Stimulated activated CD4-positive, alpha-beta T cell treated with anti-CD3 and anti-CD28 coated beads, Interleukin-2, amount 100 ng/mL, for 48 hours (primary cell): ENCODE measurements around the gene ASXL1.
A peak's percentile ranks its signal among the peaks of the same experiment; 100 is the strongest.
"Not testable (repeated sequence)": the region's sequence is repeated elsewhere in the genome, so short reads cannot be mapped to it uniquely, and the experiment has no call there.

ENCODE experiments used
- DNase-seq, 2 donors: peaks; one replicate each; pipeline ENCODE4 v3.0.0-alpha.2; 2020

The ASXL1 gene

DNA sequence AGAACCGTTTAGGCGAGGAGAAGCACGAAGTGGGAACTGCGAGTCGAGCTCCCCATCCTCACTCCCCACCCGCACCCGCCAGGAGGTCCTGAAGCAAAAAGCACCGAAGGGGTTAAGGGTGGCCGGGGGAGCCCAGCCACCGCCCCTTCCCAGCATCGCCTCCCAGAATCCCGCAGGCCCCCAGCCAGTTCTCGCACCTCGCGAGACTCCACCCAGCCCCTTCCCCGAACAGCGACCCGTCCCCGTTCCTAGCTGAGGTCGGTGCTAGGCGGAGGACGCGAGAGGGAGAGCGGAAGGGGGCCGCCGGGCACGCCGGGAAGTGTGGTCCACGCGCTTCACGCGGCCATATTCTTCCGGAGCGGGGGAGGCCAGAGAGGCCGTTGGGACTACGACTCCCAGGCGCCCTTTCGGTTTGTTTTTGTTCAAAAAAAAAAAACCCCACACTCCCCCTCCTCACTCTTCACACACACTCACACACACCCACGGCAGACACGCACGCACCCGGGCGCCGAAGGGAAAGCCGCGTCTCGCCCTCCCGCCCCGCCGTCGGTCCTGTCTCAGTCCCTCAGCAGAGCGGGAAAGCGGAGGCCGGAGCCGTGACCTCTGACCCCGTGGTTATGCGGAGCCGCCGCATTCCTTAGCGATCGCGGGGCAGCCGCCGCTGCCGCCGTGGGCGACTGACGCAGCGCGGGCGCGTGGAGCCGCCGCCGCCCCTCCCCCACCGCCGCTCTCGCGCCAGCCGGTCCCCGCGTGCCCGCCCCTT is at the start of gene ASXL1:
Gene ASXL1 (plus strand): TSS at position 463 of the 763 bp plus-strand sequence. CDS start 445 bp downstream, outside the sequence.
- DNase-seq, result peak; percentile 90 to 92

GRCh38 chr20:32312718-32313424 is 45.3 kb upstream of the ASXL1 start:
- DNase-seq, result no peak

- DNase-seq, result no peak
Observed at GRCh38 chr20:32314768-32315167, 43.4 kb upstream of the ASXL1 start.

DNA sequence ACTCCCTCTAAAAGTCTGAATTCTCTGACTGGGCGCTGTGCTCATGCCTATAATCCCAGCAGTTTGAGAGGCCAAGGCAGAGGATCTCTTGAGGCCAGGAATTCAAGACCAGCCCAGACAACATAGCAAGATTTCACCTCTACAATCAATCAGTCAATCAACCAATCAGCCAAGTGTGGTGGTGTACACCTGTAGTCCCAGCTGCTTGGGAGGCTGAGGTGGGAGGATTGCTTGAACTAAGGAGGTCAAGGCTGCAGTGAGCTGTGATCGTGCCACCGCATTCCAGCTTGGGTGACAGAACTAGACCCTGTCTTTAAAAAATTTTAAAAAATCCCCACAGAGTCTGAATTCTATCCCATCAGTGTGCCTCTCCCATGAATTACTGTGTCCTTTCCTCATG is 42.7 kb upstream of the ASXL1 start:
- no peak for DNase-seq

DNA sequence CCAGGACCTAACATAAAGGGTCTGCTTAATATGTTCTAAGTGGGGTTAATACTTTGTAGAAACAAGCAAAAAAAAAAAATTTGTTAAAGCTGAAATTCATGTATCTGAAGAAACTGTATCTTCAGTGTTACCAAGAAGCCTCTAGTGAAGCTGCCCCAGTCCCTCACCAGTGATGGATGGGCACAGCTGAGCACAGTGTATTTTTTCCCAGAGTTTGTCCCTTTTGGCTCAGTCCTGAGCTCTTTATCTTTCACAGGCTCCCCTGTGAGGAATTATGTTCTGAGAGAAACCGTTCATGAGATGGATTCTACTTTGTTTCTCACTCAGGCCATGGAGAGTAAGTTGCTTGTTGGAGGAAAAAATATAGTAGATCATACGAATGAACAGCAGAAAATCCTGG is 42.2 kb upstream of the ASXL1 start:
- no peak for DNase-seq

- DNase-seq, result no peak
Observed at GRCh38 chr20:32316667-32317066, 41.5 kb upstream of the ASXL1 start.

GRCh38 chr20:32319100-32319499 is 39.0 kb upstream of the ASXL1 start:
- no peak for DNase-seq

DNA sequence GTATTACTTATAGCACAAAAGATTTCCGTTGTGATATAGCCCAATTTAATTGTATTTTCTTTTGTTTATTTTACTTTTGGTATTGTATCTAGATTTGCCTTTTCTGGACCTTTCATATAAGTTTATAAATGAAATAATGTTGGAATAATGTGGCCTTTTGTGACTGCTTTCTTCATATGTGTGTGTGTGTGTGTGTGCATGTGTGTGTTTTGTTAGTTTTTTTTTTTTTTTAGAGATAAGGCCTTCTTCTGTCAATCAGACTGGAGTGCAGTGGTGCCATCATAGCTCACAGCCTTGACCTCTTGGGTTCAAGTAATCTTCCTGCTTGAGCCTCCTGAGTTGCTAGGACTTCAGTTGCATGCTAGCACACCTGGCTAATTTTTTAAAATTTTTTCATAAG is 37.8 kb upstream of the ASXL1 start:
- no peak for DNase-seq

GRCh38 chr20:32321390-32321789 is 36.7 kb upstream of the ASXL1 start:
- no peak for DNase-seq

DNA sequence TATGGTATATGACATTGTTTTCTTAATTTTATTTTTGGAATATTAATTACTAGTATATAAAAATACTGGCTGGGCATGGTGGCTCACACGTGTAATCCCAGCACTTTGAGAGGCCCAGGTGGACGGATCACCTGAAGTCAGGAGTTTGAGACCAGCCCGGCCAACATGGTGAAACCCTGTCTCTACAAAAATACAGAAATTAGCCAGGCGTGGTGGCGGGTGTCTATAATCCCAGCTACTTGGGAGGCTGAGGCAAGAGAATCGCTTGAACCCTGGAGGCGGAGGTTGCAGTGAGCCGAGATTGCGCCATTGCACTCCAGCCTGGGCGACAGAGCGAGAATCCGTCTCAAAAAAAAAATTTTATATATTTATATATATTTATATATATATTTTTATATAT is 35.9 kb upstream of the ASXL1 start:
- not testable (repeated sequence) for DNase-seq

GRCh38 chr20:32323761-32324160 is 34.4 kb upstream of the ASXL1 start:
- not testable (repeated sequence) for DNase-seq

DNA sequence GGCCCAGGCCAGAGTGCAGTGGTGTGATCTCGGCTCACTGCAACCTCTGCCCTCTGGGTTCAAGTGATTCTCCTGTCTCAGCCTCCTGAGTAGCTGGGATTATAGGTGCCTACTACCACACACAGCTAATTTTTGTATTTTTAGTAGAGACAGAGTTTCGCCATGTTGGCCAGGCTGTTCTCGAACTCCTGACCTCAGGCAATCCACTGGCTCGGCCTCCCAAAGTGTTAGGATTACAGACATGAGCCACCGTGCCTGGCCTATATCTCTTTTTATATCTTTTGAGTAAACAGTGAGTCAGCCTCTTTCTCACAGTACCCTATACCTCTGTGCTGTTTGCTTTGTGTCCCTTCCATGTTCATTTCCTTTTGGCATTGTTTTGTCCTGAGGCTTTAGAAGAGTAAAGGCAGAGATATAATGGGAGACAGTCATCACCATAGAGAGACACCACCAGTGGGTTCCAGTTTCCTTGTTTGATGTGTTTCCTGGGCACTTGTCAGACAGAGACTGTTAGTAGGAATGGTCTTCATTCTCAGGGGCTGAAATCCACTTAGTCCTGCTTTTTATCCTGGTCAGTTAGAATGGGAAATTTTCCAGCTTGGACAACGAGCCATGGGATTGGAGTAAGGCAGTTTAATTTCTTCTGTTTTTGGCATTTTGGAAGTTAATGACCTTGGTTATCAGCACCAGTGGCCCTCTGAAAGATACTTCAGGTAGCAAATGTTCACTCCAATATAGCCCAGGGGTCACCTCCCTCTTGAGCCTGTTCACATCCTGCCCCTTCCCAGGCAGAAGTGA is 32.2 kb upstream of the ASXL1 start:
- no peak for DNase-seq

DNA sequence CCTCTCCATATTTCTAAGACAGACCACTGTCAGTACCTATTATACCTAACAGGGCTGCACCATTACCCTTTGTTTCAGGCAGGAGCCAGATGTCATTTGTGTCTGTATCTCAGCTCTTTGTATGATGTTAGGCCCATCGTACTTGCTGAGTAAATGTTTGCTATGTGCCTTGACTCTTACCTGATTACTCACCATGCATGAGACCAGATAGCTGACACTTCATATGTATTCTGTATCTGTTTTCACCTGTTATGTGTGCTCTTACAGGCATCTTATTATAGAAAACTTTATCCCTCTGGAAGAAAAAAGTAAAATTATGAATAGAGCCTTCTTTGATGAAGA is 31.7 kb upstream of the ASXL1 start:
- no peak for DNase-seq

DNA sequence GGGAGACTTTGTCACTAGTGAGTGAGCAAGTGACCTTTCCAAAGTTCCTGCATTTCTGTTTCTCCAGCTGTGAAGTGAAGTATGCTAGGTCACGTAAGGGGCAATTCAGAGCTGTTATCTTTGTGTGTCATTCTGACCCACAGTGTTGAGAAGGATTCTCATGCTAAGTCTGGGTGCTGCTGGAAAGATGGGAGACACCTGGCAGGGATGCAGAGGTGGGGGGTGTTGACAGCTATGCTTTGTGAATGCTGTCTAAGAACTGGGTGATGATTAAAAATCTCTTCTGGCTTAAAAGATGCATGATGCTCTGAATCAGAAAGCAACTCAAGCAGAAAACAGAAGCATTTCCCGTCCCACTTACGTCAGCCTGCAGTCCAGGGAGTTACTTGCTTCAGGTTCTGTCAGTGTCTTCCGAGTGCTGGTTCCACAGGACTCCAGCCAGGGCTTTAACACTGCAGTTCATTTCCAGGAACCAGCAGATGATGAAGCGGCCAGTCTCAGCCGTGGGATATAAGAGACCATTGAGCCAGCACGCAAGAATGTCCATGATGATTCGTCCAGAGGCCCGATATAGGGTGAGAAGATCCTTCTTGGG is 30.9 kb upstream of the ASXL1 start:
- no peak for DNase-seq

GRCh38 chr20:32329817-32330554 is 28.1 kb upstream of the ASXL1 start:
- DNase-seq, result no peak

- no peak for DNase-seq
Observed at GRCh38 chr20:32330555-32330897, 27.6 kb upstream of the ASXL1 start.

GRCh38 chr20:32332614-32333013 is 25.5 kb upstream of the ASXL1 start:
- DNase-seq, result peak in 1 of 2 donors; percentile 9

GRCh38 chr20:32333181-32333987 is 24.7 kb upstream of the ASXL1 start:
- DNase-seq, result peak in 1 of 2 donors; percentile 36

DNA sequence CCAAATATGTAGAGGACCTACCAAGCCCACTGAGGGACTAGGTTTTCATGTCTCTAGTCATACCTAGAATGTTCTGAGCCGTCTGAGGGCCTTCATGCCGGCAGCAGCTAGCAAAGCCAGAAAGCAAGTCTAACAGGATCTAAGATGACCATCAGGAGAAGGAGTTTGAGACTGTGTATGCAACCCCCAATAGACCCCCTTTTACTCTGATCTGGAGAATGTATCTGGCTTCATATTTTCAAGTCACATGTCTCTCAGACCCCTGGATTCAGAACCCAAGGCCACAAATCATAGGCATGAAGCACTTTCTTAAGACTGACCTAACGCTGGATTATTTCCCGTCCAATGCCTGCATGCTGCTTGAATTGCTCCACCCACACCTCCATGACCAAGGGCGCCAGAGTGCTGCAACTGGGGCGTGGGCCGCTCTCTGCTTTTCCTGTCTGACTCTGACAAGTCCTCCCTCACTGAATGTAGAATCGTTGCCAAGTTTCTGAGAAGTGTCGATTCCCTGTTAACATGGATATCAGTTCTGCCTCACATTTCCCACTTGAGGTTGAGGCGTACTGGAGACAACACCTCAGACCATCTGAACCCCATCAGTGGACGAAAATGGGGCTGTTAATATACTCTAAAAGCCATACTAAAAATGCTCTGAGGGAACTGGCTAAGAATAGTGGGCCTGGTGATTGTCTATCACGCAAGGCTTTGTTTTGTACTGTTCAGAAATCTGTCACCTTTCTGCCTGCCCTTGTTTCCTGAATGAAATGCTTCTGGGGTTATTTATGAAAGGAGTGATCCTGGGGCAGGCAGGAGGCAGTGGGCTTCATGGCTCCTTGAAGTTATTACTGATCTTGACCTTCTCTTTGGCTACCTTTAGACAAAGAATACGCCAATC is 23.9 kb upstream of the ASXL1 start:
- peak in 1 of 2 donors; percentile 38 for DNase-seq

DNA sequence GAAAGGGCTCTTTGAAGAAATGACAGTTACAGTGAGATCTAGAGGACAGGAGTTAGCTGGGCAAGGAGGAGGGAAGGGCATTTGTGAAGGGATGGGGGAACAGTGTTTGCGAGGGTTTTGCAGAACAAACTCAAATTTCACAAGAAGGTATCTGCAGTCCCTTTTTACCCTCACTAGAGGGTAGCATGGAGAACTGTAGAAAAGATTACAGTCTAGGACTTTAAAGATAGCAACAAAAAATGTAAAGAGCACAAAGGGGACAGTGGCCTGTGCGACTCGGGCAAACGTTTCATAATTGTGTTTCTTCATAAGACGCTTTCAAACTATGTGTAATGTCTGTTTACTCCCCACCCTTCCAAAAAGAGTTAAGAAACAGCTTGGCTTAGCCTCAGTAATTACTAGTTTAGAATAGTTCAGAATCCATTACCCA is 21.2 kb upstream of the ASXL1 start:
- no peak for DNase-seq
